ENCODE measurements around the gene SKP2. TPM values are rescaled to one million over a fixed set of nuclear protein-coding genes. Genes with fewer than 3 reads are reported as not detected.

Gene SKP2
- total RNA-seq, 1 experiment from 2014 or later = 21.7 TPM

GRCh38 chr5:36202521-36202961 lies 50.6 kb downstream of the SKP2 start:
- Mint-ChIP-seq H3K9me3 (ENCODE audit: unreplicated experiment) (no peaks in the 10 kb centered on the region), H3K4me3 (ENCODE audit: unreplicated experiment) (no peak overlapping the region), H3K27ac (ENCODE audit: low read depth, unreplicated experiment) (no peak overlapping the region), H3K36me3 (ENCODE audit: insufficient read depth, unreplicated experiment) (peaks cover 29% of the 10 kb centered on the region), H3K4me1 (ENCODE audit: insufficient read depth, unreplicated experiment) (peaks cover 6% of the 10 kb centered on the region), H3K27me3 (ENCODE audit: insufficient read depth, unreplicated experiment) (no peaks in the 10 kb centered on the region)
- peak; percentile 3 for DNase-seq (ENCODE audit: unreplicated experiment)
- no TSS peak for BruUV-seq (replicated peaks)
- intact Hi-C loops (cut with micrococcal nuclease) = no loop called here
- TF ChIP-seq CTCF (IDR thresholded peaks at IDR 0.05; ENCODE audit: unreplicated experiment) = no peak
- ChIA-PET CTCF (interaction anchor here (0.7 to 3.3 kb wide), 3 partner anchors 24 to 195 kb away, joined by 3 to 10 read pairs (median 3); no protein-coding TSS in a partner anchor), POLR2A (interaction anchor here (0.6 kb wide), 1 partner anchor 1292 kb away, joined by 4 read pairs; no protein-coding TSS in a partner anchor)

GRCh38 chr5:36205329-36205728 lies 53.4 kb downstream of the SKP2 start:
- TF ChIP-seq CTCF (IDR thresholded peaks at IDR 0.05; ENCODE audit: unreplicated experiment) = no peak
- BruUV-seq (replicated peaks) = no TSS peak
- Mint-ChIP-seq H3K27me3 (ENCODE audit: insufficient read depth, unreplicated experiment) (no peaks in the 10 kb centered on the region), H3K4me1 (ENCODE audit: insufficient read depth, unreplicated experiment) (peaks cover 5% of the 10 kb centered on the region), H3K4me3 (ENCODE audit: unreplicated experiment) (no peak overlapping the region), H3K9me3 (ENCODE audit: unreplicated experiment) (no peaks in the 10 kb centered on the region), H3K27ac (ENCODE audit: low read depth, unreplicated experiment) (no peak overlapping the region), H3K36me3 (ENCODE audit: insufficient read depth, unreplicated experiment) (peaks cover 17% of the 10 kb centered on the region)
- intact Hi-C loops (cut with micrococcal nuclease) = no loop called here
- CTCF ChIA-PET = interaction anchor here (0.8 to 1.1 kb wide), 2 partner anchors 13 to 36 kb away, joined by 3 read pairs; partner anchors contain the start of gene NADK2
- POLR2A ChIA-PET = no interaction called here
- no peak for DNase-seq (ENCODE audit: unreplicated experiment)

GRCh38 chr5:36206913-36207312 lies 55.0 kb downstream of the SKP2 start:
- CTCF ChIA-PET = interaction anchor here (0.6 to 1.2 kb wide), 3 partner anchors 29 to 62 kb away, joined by 3 to 5 read pairs (median 3); no protein-coding TSS in a partner anchor
- BruUV-seq (replicated peaks) = no TSS peak
- no peak for DNase-seq (ENCODE audit: unreplicated experiment)
- Mint-ChIP-seq H3K4me3 (ENCODE audit: unreplicated experiment) (no peak overlapping the region), H3K36me3 (ENCODE audit: insufficient read depth, unreplicated experiment) (peaks cover 27% of the 10 kb centered on the region), H3K9me3 (ENCODE audit: unreplicated experiment) (no peaks in the 10 kb centered on the region), H3K4me1 (ENCODE audit: insufficient read depth, unreplicated experiment) (no peaks in the 10 kb centered on the region), H3K27me3 (ENCODE audit: insufficient read depth, unreplicated experiment) (no peaks in the 10 kb centered on the region), H3K27ac (ENCODE audit: low read depth, unreplicated experiment) (no peak overlapping the region)
- intact Hi-C loops (cut with micrococcal nuclease) = no loop called here
- no peak for TF ChIP-seq CTCF (IDR thresholded peaks at IDR 0.05; ENCODE audit: unreplicated experiment)
- POLR2A ChIA-PET = no interaction called here

- Mint-ChIP-seq H3K36me3 (ENCODE audit: insufficient read depth, unreplicated experiment) (peaks cover 42% of the 10 kb centered on the region), H3K27me3 (ENCODE audit: insufficient read depth, unreplicated experiment) (no peaks in the 10 kb centered on the region), H3K4me1 (ENCODE audit: insufficient read depth, unreplicated experiment) (no peaks in the 10 kb centered on the region), H3K9me3 (ENCODE audit: unreplicated experiment) (no peaks in the 10 kb centered on the region), H3K27ac (ENCODE audit: low read depth, unreplicated experiment) (peak overlapping the region; percentile 14), H3K4me3 (ENCODE audit: unreplicated experiment) (no peak overlapping the region)
- DNase-seq (ENCODE audit: unreplicated experiment) = no peak
- intact Hi-C loops (cut with micrococcal nuclease) = no loop called here
- POLR2A ChIA-PET = interaction anchor here (0.6 to 0.7 kb wide), 2 partner anchors 30 to 31 kb away, joined by 3 read pairs; no protein-coding TSS in a partner anchor
- CTCF ChIA-PET = no interaction called here
- no TSS peak for BruUV-seq (replicated peaks)
- no peak for TF ChIP-seq CTCF (IDR thresholded peaks at IDR 0.05; ENCODE audit: unreplicated experiment)
Observed at GRCh38 chr5:36208786-36209185, 56.9 kb downstream of the SKP2 start.

Measured in MCF 10A (cell line).